ENCODE data around the gene OSBPL10. TPM values are rescaled to one million over a fixed set of nuclear protein-coding genes. Genes with fewer than 3 reads are reported as not detected.
"Not testable (repeated sequence)": the region's sequence is repeated elsewhere in the genome, so short reads cannot be mapped to it uniquely, and the experiment has no call there.

The OSBPL10 gene
- under 1 TPM in 2 of 3 donors, not detected in 1; 0.19 to 0.50 TPM for polyA plus RNA-seq

GRCh38 chr3:31981206-31982181 lies at the start of gene OSBPL10, which contains the start of gene ZNF860:
Gene OSBPL10 (minus strand): TSS chr3:31981262. CDS start chr3:31981179, 83 bp downstream.
Gene ZNF860 (plus strand): TSS chr3:31981750. CDS start chr3:31989080, 7,330 bp downstream.
- H3K27me3 Mint-ChIP-seq (ENCODE audit: low read depth in 3 of 3) = peaks cover 13 to 25% (median 19%) of the 10 kb centered on the region in 3 donors
- peaks cover 0 to 2% (median 0%) of the 10 kb centered on the region in 6 donors for H3K9me3 Mint-ChIP-seq
- no peaks in the 10 kb centered on the region for H3K36me3 Mint-ChIP-seq
- H3K4me3 Mint-ChIP-seq = peak within 1 kb of the TSS; percentile 43 to 74 (median 47)
- no peak within 1 kb of the TSS for H3K27ac Mint-ChIP-seq
- peaks cover 10 to 15% of the 10 kb centered on the region in 2 donors for H3K4me1 Mint-ChIP-seq
- DNase-seq = no peak

- no peaks in the 10 kb centered on the region for H3K4me1 Mint-ChIP-seq
- no peak overlapping the region for H3K27ac Mint-ChIP-seq
- H3K9me3 Mint-ChIP-seq = no peaks in the 10 kb centered on the region
- H3K27me3 Mint-ChIP-seq (ENCODE audit: low read depth in 3 of 3) = peaks cover 0 to 7% (median 1%) of the 10 kb centered on the region in 3 donors
- no peak overlapping the region for H3K4me3 Mint-ChIP-seq
- DNase-seq = no peak
- H3K36me3 Mint-ChIP-seq = no peaks in the 10 kb centered on the region
Observed at GRCh38 chr3:32026593-32026992, 45.5 kb upstream of the OSBPL10 start.

DNA sequence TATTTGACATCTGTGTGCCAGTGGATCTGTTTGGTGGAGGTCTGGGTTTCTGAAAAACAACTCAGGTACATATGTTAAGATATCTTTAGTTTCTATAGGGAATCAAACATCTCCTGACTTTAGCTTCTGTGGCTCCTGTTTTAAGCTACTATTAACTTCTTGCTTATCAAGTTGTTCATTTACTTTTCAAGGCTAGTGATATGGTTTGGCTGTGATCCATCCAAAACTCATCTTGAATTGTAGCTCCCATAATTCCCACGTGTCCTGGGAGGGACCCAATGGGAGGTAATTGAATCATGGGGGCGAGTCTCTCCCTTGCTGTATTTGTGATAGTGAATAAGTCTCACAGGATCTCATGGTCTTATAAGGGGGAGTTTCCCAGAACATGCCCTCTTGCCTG lies 41.9 kb upstream of the OSBPL10 start:
- Mint-ChIP-seq H3K9me3 (no peaks in the 10 kb centered on the region), H3K27me3 (ENCODE audit: low read depth in 3 of 3) (peaks cover 0 to 4% (median 3%) of the 10 kb centered on the region in 3 donors), H3K4me1 (no peaks in the 10 kb centered on the region), H3K4me3 (no peak overlapping the region), H3K36me3 (no peaks in the 10 kb centered on the region), H3K27ac (no peak overlapping the region)
- no peak for DNase-seq

DNA sequence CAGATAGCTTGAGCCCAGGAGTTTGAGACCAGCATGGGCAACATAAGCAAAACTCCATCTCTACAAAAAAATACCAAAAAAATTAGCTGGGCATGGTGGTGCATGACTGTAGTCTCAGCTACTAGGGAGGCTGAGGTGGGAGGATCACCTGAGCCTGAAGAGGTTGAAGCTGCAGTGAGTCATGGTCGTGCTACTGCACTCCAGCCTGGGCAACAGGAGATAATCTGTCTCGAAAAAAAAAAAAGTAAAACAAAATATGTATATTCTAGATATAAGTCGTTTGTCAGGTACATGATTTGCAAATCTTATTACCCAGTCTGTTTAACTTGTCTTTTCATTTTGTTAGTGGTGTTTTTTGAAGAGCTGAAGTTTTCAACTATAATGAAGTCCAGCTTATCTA lies 40.7 kb upstream of the OSBPL10 start:
- Mint-ChIP-seq H3K4me3 (no peak overlapping the region), H3K27ac (no peak overlapping the region), H3K27me3 (ENCODE audit: low read depth in 3 of 3) (peaks cover 0 to 4% (median 3%) of the 10 kb centered on the region in 3 donors), H3K36me3 (no peaks in the 10 kb centered on the region), H3K4me1 (no peaks in the 10 kb centered on the region), H3K9me3 (no peaks in the 10 kb centered on the region)
- DNase-seq = no peak

DNA sequence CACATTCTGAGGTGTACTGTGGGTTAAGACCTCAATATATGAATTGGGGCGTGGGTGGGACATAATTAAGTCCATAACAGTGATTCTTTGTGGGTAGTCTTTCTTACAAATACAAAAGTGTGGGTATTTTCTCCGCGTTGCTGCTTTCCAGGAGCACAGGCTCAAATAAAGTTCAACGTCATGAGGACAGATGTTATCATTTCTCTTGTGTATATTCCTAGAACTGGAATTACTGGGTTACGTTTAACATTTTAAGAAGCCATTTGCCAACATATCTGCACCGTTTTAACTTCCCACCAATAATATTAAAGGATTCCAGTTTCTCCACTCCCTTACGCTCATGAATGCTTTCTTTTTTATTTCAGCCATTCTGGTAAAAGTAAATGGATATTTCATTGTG lies 40.1 kb upstream of the OSBPL10 start:
- Mint-ChIP-seq H3K4me3 (no peak overlapping the region), H3K27ac (no peak overlapping the region), H3K27me3 (ENCODE audit: low read depth in 3 of 3) (peaks cover 0 to 4% (median 3%) of the 10 kb centered on the region in 3 donors), H3K9me3 (no peaks in the 10 kb centered on the region), H3K4me1 (no peaks in the 10 kb centered on the region), H3K36me3 (no peaks in the 10 kb centered on the region)
- no peak for DNase-seq

DNA sequence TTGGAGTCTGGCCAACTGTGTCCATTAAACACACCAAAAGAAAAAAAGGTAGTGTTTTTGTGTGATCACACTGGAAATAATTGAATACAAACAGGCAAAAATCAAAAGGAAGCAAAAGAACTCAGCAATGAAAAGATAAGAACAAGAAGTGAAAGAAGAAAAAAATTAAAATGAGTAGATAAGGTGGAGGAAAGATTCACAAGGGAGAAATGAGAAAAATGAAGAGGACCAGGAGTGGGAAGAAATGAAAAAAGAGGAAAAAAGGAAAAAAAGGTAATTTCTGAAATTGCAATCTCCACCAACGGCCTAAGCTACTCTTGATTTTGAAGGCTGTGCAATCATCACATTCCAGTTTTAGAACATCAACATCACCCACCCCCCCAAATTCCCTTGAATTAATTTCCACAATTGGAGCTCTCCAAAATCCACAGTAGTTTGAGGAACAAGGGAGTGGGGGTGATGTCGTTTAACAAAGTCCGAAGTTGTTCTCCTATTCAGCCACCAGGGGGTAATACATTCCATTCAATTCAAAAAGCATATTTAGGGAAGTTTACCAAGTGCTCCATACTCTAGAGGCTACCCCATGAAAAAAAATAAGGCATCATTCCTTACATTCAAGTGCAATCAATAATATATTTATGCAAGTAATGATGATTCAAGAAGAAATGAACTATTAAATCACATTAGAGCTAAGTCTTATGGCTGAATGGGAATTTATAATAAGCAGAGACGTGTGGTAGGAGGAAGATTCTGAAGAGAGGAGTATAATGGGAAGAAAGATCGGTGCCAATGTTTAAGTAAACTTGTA lies 37.9 kb upstream of the OSBPL10 start:
- peak; percentile 14 to 24 (median 21) for DNase-seq
- Mint-ChIP-seq H3K36me3 (no peaks in the 10 kb centered on the region), H3K27me3 (ENCODE audit: low read depth in 3 of 3) (peaks cover 0 to 4% (median 0%) of the 10 kb centered on the region in 3 donors), H3K27ac (no peak overlapping the region), H3K9me3 (no peaks in the 10 kb centered on the region), H3K4me3 (no peak overlapping the region), H3K4me1 (no peaks in the 10 kb centered on the region)

DNA sequence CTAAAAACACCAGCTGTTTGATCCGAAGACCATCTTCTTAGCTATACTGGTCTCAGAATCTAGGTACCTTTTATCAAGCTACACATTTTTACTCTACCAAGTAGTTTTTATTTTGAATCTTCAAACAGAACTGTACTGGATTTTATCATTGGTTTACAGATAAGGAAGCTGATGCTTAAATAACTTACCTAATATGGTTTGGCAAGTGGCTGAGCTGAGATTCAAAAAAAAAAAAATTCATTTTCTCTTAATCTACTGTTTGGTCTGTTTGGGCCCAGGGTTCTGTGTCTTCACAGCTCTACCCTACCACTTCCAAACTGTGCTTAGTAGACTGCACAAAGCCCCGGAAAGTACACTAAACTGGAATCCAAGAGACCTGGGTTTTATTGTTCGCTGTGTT lies 36.2 kb upstream of the OSBPL10 start:
- no peak for DNase-seq
- no peak overlapping the region for H3K27ac Mint-ChIP-seq

DNA sequence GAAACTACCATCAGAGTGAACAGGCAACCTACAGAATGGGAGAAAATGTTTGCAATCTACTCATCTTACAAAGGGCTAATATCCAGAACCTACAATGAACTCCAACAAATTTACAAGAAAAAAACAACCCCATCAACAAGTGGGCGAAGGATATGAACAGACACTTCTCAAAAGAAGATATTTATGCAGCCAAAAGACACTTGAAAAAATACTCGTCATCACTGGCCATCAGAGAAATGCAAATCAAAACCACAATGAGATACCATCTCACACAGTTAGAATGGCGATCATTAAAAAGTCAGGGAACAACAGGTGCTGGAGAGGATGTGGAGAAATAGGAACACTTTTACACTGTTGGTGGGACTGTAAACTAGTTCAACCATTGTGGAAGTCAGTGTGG lies 34.6 kb upstream of the OSBPL10 start:
- H3K4me1 Mint-ChIP-seq; H3K4me3 Mint-ChIP-seq; H3K36me3 Mint-ChIP-seq; H3K27me3 Mint-ChIP-seq (ENCODE audit: low read depth in 3 of 3); H3K27ac Mint-ChIP-seq; H3K9me3 Mint-ChIP-seq; DNase-seq: not testable (repeated sequence)

More for the DNA sequence above, 36.2 kb upstream of the OSBPL10 start:
- no peaks in the 10 kb centered on the region for H3K9me3 Mint-ChIP-seq
- no peaks in the 10 kb centered on the region for H3K36me3 Mint-ChIP-seq
- no peak overlapping the region for H3K4me3 Mint-ChIP-seq
- peaks cover 0 to 7% (median 0%) of the 10 kb centered on the region in 3 donors for H3K27me3 Mint-ChIP-seq (ENCODE audit: low read depth in 3 of 3)
- H3K4me1 Mint-ChIP-seq = no peaks in the 10 kb centered on the region

DNA sequence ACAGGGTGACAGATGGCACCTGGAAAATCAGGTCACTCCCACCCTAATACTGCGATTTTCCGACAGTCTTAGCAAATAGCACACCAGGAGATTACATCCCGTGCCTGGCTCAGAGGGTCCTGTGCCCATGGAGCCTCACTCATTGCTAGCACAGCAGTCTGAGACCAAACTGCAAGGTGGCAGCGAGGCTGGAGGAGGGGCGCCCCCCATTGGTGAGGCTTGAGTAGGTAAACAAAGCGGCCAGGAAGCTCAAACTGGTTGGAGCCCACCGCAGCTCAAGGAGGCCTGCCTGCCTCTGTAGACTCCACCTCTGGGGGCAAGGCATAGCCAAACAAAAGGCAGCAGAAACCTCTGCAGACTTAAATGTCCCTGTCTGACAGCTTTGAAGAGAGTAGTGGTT lies 29.6 kb upstream of the OSBPL10 start:
- peaks cover 0 to 18% (median 7%) of the 10 kb centered on the region in 3 donors for H3K27me3 Mint-ChIP-seq (ENCODE audit: low read depth in 3 of 3)
- H3K4me1 Mint-ChIP-seq, DNase-seq, H3K27ac Mint-ChIP-seq, H3K9me3 Mint-ChIP-seq, H3K4me3 Mint-ChIP-seq, H3K36me3 Mint-ChIP-seq: not testable (repeated sequence)

DNA sequence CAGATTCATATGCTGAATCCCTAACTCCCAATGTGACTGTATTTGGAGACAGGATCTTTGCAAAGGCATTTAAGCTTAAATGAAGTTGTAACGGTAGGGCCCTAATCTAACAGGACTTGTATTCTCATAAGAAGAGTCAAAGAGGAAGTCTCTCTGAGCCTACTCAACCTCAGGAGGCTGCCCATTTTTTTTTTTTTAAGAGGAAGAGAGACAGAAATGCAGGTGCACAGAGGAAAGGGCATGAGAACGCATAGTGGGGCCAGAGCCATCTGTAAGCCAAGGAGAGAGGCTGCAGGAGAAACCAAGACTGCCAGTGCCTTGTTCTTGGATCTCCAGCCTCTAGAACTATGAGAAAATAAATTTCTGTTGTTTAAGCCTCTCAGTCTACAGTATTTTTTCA lies 28.9 kb upstream of the OSBPL10 start:
- H3K36me3 Mint-ChIP-seq = no peaks in the 10 kb centered on the region
- H3K4me1 Mint-ChIP-seq = no peaks in the 10 kb centered on the region
- no peaks in the 10 kb centered on the region for H3K9me3 Mint-ChIP-seq
- H3K27ac Mint-ChIP-seq = no peak overlapping the region
- H3K4me3 Mint-ChIP-seq = no peak overlapping the region
- no peak for DNase-seq
- H3K27me3 Mint-ChIP-seq (ENCODE audit: low read depth in 3 of 3) = peaks cover 0 to 18% (median 7%) of the 10 kb centered on the region in 3 donors

GRCh38 chr3:32009101-32009500 lies 28.0 kb upstream of the OSBPL10 start:
- no peak for DNase-seq
- Mint-ChIP-seq H3K36me3 (no peaks in the 10 kb centered on the region), H3K9me3 (no peaks in the 10 kb centered on the region), H3K27me3 (ENCODE audit: low read depth in 3 of 3) (peaks cover 0 to 18% (median 7%) of the 10 kb centered on the region in 3 donors), H3K4me3 (no peak overlapping the region), H3K27ac (no peak overlapping the region), H3K4me1 (no peaks in the 10 kb centered on the region)

DNA sequence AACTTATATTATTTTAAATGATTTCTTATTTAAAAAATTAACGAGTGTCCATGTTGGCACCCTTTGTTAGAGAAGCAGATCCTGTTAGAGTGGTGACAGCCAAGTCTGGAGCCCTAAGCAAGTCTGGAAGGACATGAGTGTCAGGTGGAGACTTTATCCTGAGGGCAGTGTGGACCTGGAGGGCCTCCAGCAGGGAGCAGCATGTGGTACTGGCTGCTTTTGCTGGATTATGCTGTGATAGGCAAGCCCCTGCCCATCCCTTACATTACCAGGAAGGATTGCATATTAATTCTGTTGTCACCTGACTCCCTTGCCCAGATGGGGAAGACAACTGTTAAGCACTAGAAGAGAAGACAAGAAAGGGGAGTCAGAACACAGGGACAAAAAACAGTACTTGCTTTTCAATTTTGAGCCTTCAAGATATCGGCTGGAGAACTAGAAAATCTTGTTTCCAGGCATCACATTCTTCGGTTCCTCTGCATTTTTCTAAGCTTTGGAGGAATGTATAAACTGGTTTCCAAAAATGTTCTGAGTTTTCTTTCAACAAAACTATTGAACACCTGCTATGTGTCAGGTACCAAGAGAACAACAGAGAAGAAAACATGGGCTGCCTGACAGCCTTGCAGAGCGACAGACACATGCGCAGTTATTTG lies 23.2 kb upstream of the OSBPL10 start:
- no peaks in the 10 kb centered on the region for H3K4me1 Mint-ChIP-seq
- no peaks in the 10 kb centered on the region for H3K9me3 Mint-ChIP-seq
- H3K27ac Mint-ChIP-seq = no peak overlapping the region
- no peak for DNase-seq
- no peak overlapping the region for H3K4me3 Mint-ChIP-seq
- no peaks in the 10 kb centered on the region for H3K36me3 Mint-ChIP-seq
- peaks cover 2 to 17% (median 3%) of the 10 kb centered on the region in 3 donors for H3K27me3 Mint-ChIP-seq (ENCODE audit: low read depth in 3 of 3)

DNA sequence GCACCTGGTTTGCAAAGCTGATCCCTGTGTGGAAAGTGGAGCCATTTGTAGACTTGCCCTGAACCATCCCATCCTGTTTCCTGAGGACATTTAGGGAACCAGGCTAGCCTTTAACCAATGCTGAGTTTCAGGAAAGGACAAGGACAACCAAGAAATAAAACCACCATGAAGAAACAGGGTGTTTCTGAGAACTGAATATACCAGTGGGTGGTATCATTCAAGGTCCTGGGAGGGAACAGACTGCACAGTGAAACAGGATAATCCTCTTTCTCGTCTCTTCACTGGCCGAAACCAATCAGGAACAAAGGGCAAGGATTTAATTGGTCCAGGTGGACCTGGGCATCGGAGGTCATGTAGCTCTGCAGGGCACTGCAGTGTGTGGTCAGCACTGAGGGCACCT lies 22.3 kb upstream of the OSBPL10 start:
- Mint-ChIP-seq H3K4me3 (no peak overlapping the region), H3K36me3 (no peaks in the 10 kb centered on the region), H3K4me1 (no peaks in the 10 kb centered on the region), H3K9me3 (no peaks in the 10 kb centered on the region), H3K27me3 (ENCODE audit: low read depth in 3 of 3) (peaks cover 2 to 12% (median 3%) of the 10 kb centered on the region in 3 donors), H3K27ac (no peak overlapping the region)
- DNase-seq = no peak

All from immature natural killer cell (primary cell).